Umbilical cord (tissue), 2 donors: ENCODE measurements around the gene ZNF778. TPM values are rescaled to one million over a fixed set of nuclear protein-coding genes. Genes with fewer than 3 reads are reported as not detected.

Experiments used
- DNase-seq: peaks from one replicate; pipeline ENCODE4 v3.0.0-alpha.2; 2015; ENCODE audit warnings: low spot score
- total RNA-seq: library from RNA; depleted of rRNA; stranded (reverse); fragments of >200 nt; gene quantifications from one replicate; pipeline ENCODE4 v1.2.3, GENCODE V29; 2014; ENCODE audit warnings: low replicate concordance; ENCODE audit not compliant: insufficient read depth

Gene ZNF778
- total RNA-seq = 43.8 TPM

GRCh38 chr16:89217388-89218191 lies at the start of gene ZNF778:
ZNF778 (plus strand) TSS chr16:89217703; CDS start chr16:89221128, 3,425 bp downstream.
- DNase-seq = peak; percentile 89

- no peak for DNase-seq
Measured at GRCh38 chr16:89168381-89169189, 48.9 kb upstream of the ZNF778 start.

GRCh38 chr16:89169778-89170177 lies 47.7 kb upstream of the ZNF778 start:
- no peak for DNase-seq

- DNase-seq = no peak
Measured at GRCh38 chr16:89170346-89171215, 46.9 kb upstream of the ZNF778 start.

- peak; percentile 82 for DNase-seq
Measured at GRCh38 chr16:89171216-89172170, 46.0 kb upstream of the ZNF778 start, which contains the start of gene CDH15. CDH15 (plus strand) TSS chr16:89171748; CDS start chr16:89171832, 84 bp downstream.

- no peak for DNase-seq
Measured at GRCh38 chr16:89172171-89172527, 45.4 kb upstream of the ZNF778 start.

GRCh38 chr16:89172528-89173173 lies 44.9 kb upstream of the ZNF778 start:
- no peak for DNase-seq

GRCh38 chr16:89173174-89173921 lies 44.2 kb upstream of the ZNF778 start:
- no peak for DNase-seq

- DNase-seq = no peak
Measured at GRCh38 chr16:89174055-89174827, 43.3 kb upstream of the ZNF778 start.

- DNase-seq = no peak
Measured at GRCh38 chr16:89174877-89175276, 42.6 kb upstream of the ZNF778 start.

GRCh38 chr16:89175280-89176146 lies 42.0 kb upstream of the ZNF778 start:
- no peak for DNase-seq

GRCh38 chr16:89176147-89176690 lies 41.3 kb upstream of the ZNF778 start:
- DNase-seq = no peak

GRCh38 chr16:89176717-89177116 lies 40.8 kb upstream of the ZNF778 start:
- DNase-seq = no peak

- no peak for DNase-seq
Measured at GRCh38 chr16:89177501-89177900, 40.0 kb upstream of the ZNF778 start.

GRCh38 chr16:89178453-89179147 lies 38.9 kb upstream of the ZNF778 start:
- DNase-seq = no peak

- no peak for DNase-seq
Measured at GRCh38 chr16:89179148-89179484, 38.4 kb upstream of the ZNF778 start.
